Measurements from ENCODE around the gene DGLUCY. TPM values are rescaled to one million over a fixed set of nuclear protein-coding genes. Genes with fewer than 3 reads are reported as not detected.
A peak's percentile ranks its signal among the peaks of the same experiment; 100 is the strongest.

Gene DGLUCY
- total and polyA plus RNA-seq, 2 of the 8 experiments (the other 6 are each of a cell fraction or from before 2014, with no cell fraction given), result 24.9 to 31.8 TPM

DNA sequence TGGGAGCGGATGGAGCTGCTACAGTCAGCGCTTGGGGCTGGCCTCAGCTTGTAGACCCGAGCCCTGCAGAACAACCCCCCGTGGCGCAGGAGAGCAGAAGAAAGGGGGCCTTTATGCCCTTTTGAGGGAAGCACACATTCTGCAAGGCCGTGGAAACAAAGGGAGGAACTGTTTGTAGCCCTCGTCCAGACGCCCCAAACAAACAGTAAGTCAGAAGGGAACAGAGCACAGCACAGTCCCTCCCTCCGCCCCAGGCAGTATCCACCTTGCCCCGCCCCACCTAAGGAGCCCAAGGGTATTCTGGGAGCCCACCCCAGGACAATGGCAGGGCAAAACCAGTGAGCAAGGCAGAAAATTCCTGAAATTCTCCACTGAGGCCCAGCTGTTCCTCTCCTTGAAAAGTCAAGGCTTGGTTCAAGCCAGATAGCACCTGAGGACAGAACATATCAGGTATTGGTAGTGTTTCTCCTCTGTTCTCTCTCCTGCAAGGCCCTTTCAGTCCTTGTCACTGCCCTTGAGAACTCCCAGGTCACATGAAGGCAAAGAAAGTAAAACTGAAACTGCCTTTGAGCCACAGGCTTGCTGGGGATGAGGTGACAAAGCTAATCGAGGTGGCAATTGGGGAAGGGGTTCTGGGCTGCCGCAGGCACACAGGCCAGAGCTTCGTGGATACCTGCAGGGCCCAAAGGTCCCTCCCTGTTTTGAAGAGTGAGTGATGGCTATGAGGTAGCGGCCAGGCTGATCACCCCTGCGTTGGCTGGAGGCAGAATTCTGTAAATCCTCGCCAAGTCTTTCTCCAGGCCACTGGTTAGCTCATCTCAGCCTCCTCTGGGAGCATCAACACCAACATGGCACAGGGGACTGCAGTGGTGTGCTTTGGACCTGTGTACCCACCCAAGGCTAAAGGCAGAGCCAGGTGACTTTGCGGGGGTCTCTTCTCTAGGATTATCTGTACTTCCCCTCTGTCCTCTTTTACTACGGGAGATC, 499 bp downstream of the DGLUCY start:
- Histone ChIP-seq H3K4me2 (ENCODE audit: insufficient read depth in 1 of 2, low read depth in 2 of 2, low read length in 2 of 2) (peak overlapping the region; percentile 73 to 88), H3K79me2 (ENCODE audit: control insufficient read depth in 1 of 2, insufficient read depth in 2 of 2, low read length in 2 of 2) (peaks cover 0 to 11% of the 10 kb centered on the region in 2 experiments; a peak in 1 of 4 replicates), H3K79me1 (ENCODE audit: low read depth, low read length) (no peaks in the 10 kb centered on the region), H4K8ac (ENCODE audit: extremely low read depth, insufficient read depth, low read length) (peak overlapping the region; percentile 86; the same call in 1 of the 2 replicates), H4K5ac (ENCODE audit: insufficient read length, low read depth, low read length) (peak overlapping the region; percentile 82), H3K18ac (ENCODE audit: extremely low read depth, low read length) (peak overlapping the region; percentile 98), H3K4me3 (ENCODE audit: extremely low read depth in 1 of 4, insufficient read depth in 2 of 4, low read depth in 3 of 4, low read length in 4 of 4) (peak overlapping the region; percentile 20 to 55 (median 32); a peak in 7 of 8 replicates), H4K20me1 (replicated peaks in 1 of 2; ENCODE audit: control insufficient read depth in 1 of 2, insufficient read depth in 2 of 2, low read length in 2 of 2) (no peaks in the 10 kb centered on the region), H3K27me3 (replicated peaks in 1 of 4; ENCODE audit: control insufficient read depth in 3 of 4, extremely low read depth in 1 of 4, insufficient read depth in 3 of 4, low read length in 3 of 4) (no peaks in the 10 kb centered on the region), H3K9me3 (ENCODE audit: insufficient read depth in 2 of 2, low read depth in 1 of 2, low read length in 1 of 2) (no peaks in the 10 kb centered on the region), H3K36me3 (ENCODE audit: control insufficient read depth in 2 of 4, insufficient read depth in 4 of 4, low read length in 3 of 4) (peaks cover 0 to 7% (median 0%) of the 10 kb centered on the region in 4 experiments; a peak in 1 of 8 replicates), H4K91ac (replicated peaks; ENCODE audit: insufficient read length, low read length) (peak overlapping the region; percentile 87), H2BK120ac (replicated peaks; ENCODE audit: low read depth, low read length) (peak overlapping the region; percentile 60), H3K4me1 (replicated peaks in 1 of 4; ENCODE audit: control insufficient read depth in 3 of 4, insufficient read depth in 4 of 4, low read length in 3 of 4) (peaks cover 12 to 32% (median 19%) of the 10 kb centered on the region in 4 experiments), H3K14ac (ENCODE audit: insufficient read length) (no peak overlapping the region), H2BK20ac (ENCODE audit: low read length) (peak overlapping the region; percentile 40; the same call in 1 of the 2 replicates), H3K23ac (ENCODE audit: insufficient read length) (no peak overlapping the region), H2BK5ac (ENCODE audit: low read depth, low read length) (peak overlapping the region; percentile 60), H3K9ac (replicated peaks in 1 of 4; ENCODE audit: extremely low read depth in 1 of 4, low read depth in 3 of 4, low read length in 3 of 4) (peak overlapping the region; percentile 41 to 77 (median 64)), H2AK5ac (ENCODE audit: low read depth, low read length) (peak overlapping the region; percentile 94), H3K23me2 (ENCODE audit: low read depth, low read length) (peaks cover 2% of the 10 kb centered on the region; the same call in 1 of the 2 replicates), H3K56ac (replicated peaks; ENCODE audit: insufficient read length, low read depth, low read length) (peak overlapping the region; percentile 38), H3K27ac (ENCODE audit: low read depth, low read length) (peak overlapping the region; percentile 90), H2AFZ (ENCODE audit: low read length) (peak overlapping the region; percentile 68; the same call in 1 of the 2 replicates), H2BK12ac (ENCODE audit: low read depth, low read length) (peak overlapping the region; percentile 76), H2BK15ac (ENCODE audit: low read length) (no peak overlapping the region), H3K4ac (replicated peaks; ENCODE audit: insufficient read length, low read depth, low read length) (peak overlapping the region; percentile 61)
- CTCF ChIA-PET (ENCODE audit: partially characterized antibody), result interaction anchor here (1.0 to 4.3 kb wide), 4 partner anchors 24 to 212 kb away, joined by 3 to 34 read pairs (median 6); no protein-coding TSS in a partner anchor
- DNase-seq (ENCODE audit: low read depth in 1 of 2, low spot score in 2 of 2) (peak; percentile 81 to 88), FAIRE-seq (no peak)
- 36% methylated on average over 18 of the region's 18 CpGs; no CpG with 5 or more reads in 1 of the 2 experiments for WGBS, 2 experiments (ENCODE audit: extremely low coverage in 1 of 2, insufficient coverage in 1 of 2, insufficient read length in 1 of 2, insufficient replicate concordance in 2 of 2, low coverage in 1 of 2, low lambda C conversion rate in 2 of 2, missing lambda C conversion rate in 1 of 2)
- POLR2A ChIA-PET (ENCODE audit: partially characterized antibody), result interaction anchor here (0.6 to 3.3 kb wide), 9 partner anchors 10 to 301 kb away, joined by 3 to 24 read pairs (median 5); partner anchors contain the start of gene RPS6KA5
- TF ChIP-seq SP4 (IDR thresholded peaks at IDR 0.05; ENCODE audit: low read length) (peak; percentile 61; the same call in 1 of the 2 replicates), SP2 (IDR thresholded peaks at IDR 0.05; ENCODE audit: low read length) (no peak), NANOG (IDR thresholded peaks at IDR 0.05; ENCODE audit: insufficient read depth, low read depth, low read length, poor library complexity, severe bottlenecking) (no peak), TBP (IDR thresholded peaks at IDR 0.05; ENCODE audit: low read depth, low read length) (peak; percentile 18; the same call in 1 of the 2 replicates), CREB1 (IDR thresholded peaks at IDR 0.05) (0 out of 2 replicates have a peak, but pooled peaks have one; percentile 7), ASH2L (IDR thresholded peaks at IDR 0.05; ENCODE audit: low read length) (peak; percentile 77), TCF12 (IDR thresholded peaks at IDR 0.05; ENCODE audit: low read depth, low read length) (0 out of 2 replicates have a peak, but pooled peaks have one; percentile 68)
- TF ChIP-seq, protein P1, sequence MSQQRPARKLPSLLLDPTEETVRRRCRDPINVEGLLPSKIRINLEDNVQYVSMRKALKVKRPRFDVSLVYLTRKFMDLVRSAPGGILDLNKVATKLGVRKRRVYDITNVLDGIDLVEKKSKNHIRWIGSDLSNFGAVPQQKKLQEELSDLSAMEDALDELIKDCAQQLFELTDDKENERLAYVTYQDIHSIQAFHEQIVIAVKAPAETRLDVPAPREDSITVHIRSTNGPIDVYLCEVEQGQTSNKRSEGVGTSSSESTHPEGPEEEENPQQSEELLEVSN (IDR thresholded peaks at IDR 0.05), result no peak; the same call in none of the 2 replicates
